Endothelial cell of umbilical vein (primary cell): ENCODE results near the gene GZMM. TPM values are rescaled to one million over a fixed set of nuclear protein-coding genes. Genes with fewer than 3 reads are reported as not detected.

Source experiments
- BruUV-seq: library from RNA; stranded (reverse); fragments of 400-500 nt; replicated peaks from 2 replicates; lab custom pipeline; 2021; lab: Mats Ljungman, UMichigan
- CTCF ChIA-PET: fragments of 300-600, 350-600 bp; sonication (Branson Sonifier 250); formaldehyde crosslinking; loops from one replicate; lab custom pipeline; 2021; ENCODE audit warnings: antibody characterized with exemption, inconsistent platforms; lab: Charles Lee
- POLR2A ChIA-PET: fragments of 300-600, 350-600 bp; sonication (Branson Sonifier 250); formaldehyde crosslinking; loops from one replicate; lab custom pipeline; 2021; ENCODE audit warnings: antibody characterized with exemption, inconsistent platforms; lab: Charles Lee
- DNase-seq: peaks from one replicate; pipeline ENCODE4 v3.0.0-alpha.2; 2011; ENCODE audit warnings: low read depth, low spot score
- FAIRE-seq: peaks from 2 replicates; lab custom pipeline; 2011; peaks lifted over from hg19 to GRCh38; lab: Jason Lieb, UNC
- H2AFZ ChIP-seq: 2 replicates; pipeline ENCODE4 v1.6.0; 2012; ENCODE audit warnings: low read depth, low read length, control low read depth, inconsistent platforms
- H3K27ac ChIP-seq: 2 replicates; pipeline ENCODE4 v1.5.1; 2011; ENCODE audit warnings: low read depth, mild to moderate bottlenecking, control low read depth, low read length, moderate library complexity; ENCODE audit not compliant: insufficient read depth
- H3K27me3 ChIP-seq, 2 experiments: 2 replicates each; pipeline versions ENCODE4 v1.6.0 to v1.6.1; 2011; ENCODE audit warnings: low read length in 2 of 2, mixed read lengths in 1 of 2; ENCODE audit not compliant: control insufficient read depth in 2 of 2, insufficient read depth in 2 of 2
- H3K36me3 ChIP-seq, 2 experiments: 2 replicates in 1 of 2; 3 replicates in 1 of 2; pipeline ENCODE4 v1.5.1; 2011; ENCODE audit warnings: low read length in 2 of 2, mild to moderate bottlenecking in 1 of 2, moderate library complexity in 1 of 2; ENCODE audit not compliant: control insufficient read depth in 2 of 2, insufficient read depth in 2 of 2; ENCODE audit errors: extremely low read depth in 1 of 2
- H3K4me1 ChIP-seq: 3 replicates; pipeline ENCODE4 v1.5.1; 2011; ENCODE audit warnings: mild to moderate bottlenecking, low read length; ENCODE audit not compliant: control insufficient read depth, insufficient read depth; ENCODE audit errors: extremely low read depth
- H3K4me2 ChIP-seq: 2 replicates; pipeline ENCODE4 v1.6.1; 2011; ENCODE audit warnings: low read length, control low read depth, mixed read lengths; ENCODE audit not compliant: insufficient read depth
- H3K4me3 ChIP-seq, 3 experiments: fragments of 200-600 bp in 1 of 3; sonication (generic), shearing (Covaris generic) in 1 of 3; replicated peaks in 1 of 3; 2 replicates each; pipeline ENCODE4 v1.5.1; 2011 to 2016; ENCODE audit warnings: control low read depth in 3 of 3, low read length in 3 of 3, mild to moderate bottlenecking in 2 of 3, inconsistent platforms in 1 of 3, low read depth in 1 of 3, moderate library complexity in 1 of 3; ENCODE audit not compliant: insufficient read depth in 1 of 3
- H3K79me2 ChIP-seq: 2 replicates; pipeline ENCODE4 v1.6.0; 2012; ENCODE audit warnings: low read length, inconsistent platforms; ENCODE audit not compliant: control insufficient read depth, insufficient read depth
- H3K9ac ChIP-seq: replicated peaks from 2 replicates; pipeline ENCODE3; 2011; ENCODE audit warnings: low read length, control low read depth; ENCODE audit not compliant: insufficient read depth; ENCODE audit errors: extremely low read depth
- H3K9me1 ChIP-seq: replicated peaks from 3 replicates; pipeline ENCODE4 v1.6.0; 2011; ENCODE audit warnings: mild to moderate bottlenecking, low read length; ENCODE audit not compliant: control insufficient read depth, insufficient read depth; ENCODE audit errors: extremely low read depth
- H3K9me3 ChIP-seq: replicated peaks from 2 replicates; pipeline ENCODE4 v1.5.1; 2012; ENCODE audit warnings: low read length, inconsistent platforms; ENCODE audit not compliant: control insufficient read depth, insufficient read depth
- H4K20me1 ChIP-seq: replicated peaks from 2 replicates; pipeline ENCODE3; 2011; ENCODE audit warnings: mild to moderate bottlenecking, low read length; ENCODE audit not compliant: control insufficient read depth, insufficient read depth; ENCODE audit errors: extremely low read depth
- CTCF ChIP-seq, 2 donors: IDR thresholded peaks; 1 replicate in 1 of 2; 2 replicates in 1 of 2; pipeline ENCODE4 v1.5.1; 2011; ENCODE audit warnings: low read length in 2 of 2, mild to moderate bottlenecking in 2 of 2, moderate library complexity in 2 of 2, control low read depth in 1 of 2, inconsistent platforms in 1 of 2, low read depth in 1 of 2; ENCODE audit not compliant: insufficient read depth in 1 of 2; ENCODE audit errors: extremely low read depth in 1 of 2
- EZH2 ChIP-seq: IDR thresholded peaks from 2 replicates; pipeline ENCODE4 v1.6.1; 2012; ENCODE audit warnings: borderline replicate concordance, low read depth, mild to moderate bottlenecking, moderate library complexity, low read length, inconsistent platforms; ENCODE audit not compliant: severe bottlenecking
- FOS ChIP-seq: IDR thresholded peaks from 2 replicates; pipeline ENCODE4 v1.6.1; 2011; ENCODE audit warnings: mild to moderate bottlenecking, low read length, moderate library complexity, borderline replicate concordance; ENCODE audit not compliant: insufficient read depth
- GATA2 ChIP-seq: IDR thresholded peaks from 2 replicates; pipeline ENCODE4 v1.7.0; 2011; ENCODE audit warnings: low read depth, mild to moderate bottlenecking, moderate library complexity, mixed read lengths, low read length; ENCODE audit not compliant: insufficient read length, insufficient read depth
- JUN ChIP-seq: IDR thresholded peaks from 2 replicates; pipeline ENCODE4 v1.6.1; 2011; ENCODE audit warnings: borderline replicate concordance, low read depth; ENCODE audit not compliant: insufficient read length, insufficient read depth
- MYC ChIP-seq: IDR thresholded peaks from one replicate; pipeline ENCODE4 v1.6.1; 2011; ENCODE audit warnings: mild to moderate bottlenecking, low read depth, low read length
- POLR2A ChIP-seq: IDR thresholded peaks from 2 replicates; pipeline ENCODE4 v1.6.1; 2012; ENCODE audit warnings: low read depth, mild to moderate bottlenecking, control low read depth, low read length
- POLR2AphosphoS5 ChIP-seq: IDR thresholded peaks from 2 replicates; pipeline ENCODE4 v1.6.1; 2012; ENCODE audit warnings: low read depth, mild to moderate bottlenecking, control low read depth, low read length, moderate library complexity; ENCODE audit not compliant: insufficient read depth
- dilution Hi-C: fragments of 300-500 bp; cut with MboI; formaldehyde crosslinking; loops from one replicate; pipeline ENCODE4 v1.15.0; 2019; ENCODE audit warnings: low sequenced_read_pairs; ENCODE audit not compliant: extremely low pct_ligation_motif_present
- intact Hi-C: fragments of 100-400 bp; cut with micrococcal nuclease; formaldehyde crosslinking; loops from one replicate; pipeline ENCODE4 v1.10.0; 2022
- polyA plus RNA-seq, 4 experiments: library from polyadenylated mRNA; depleted of rRNA in 3 of 4; stranded (reverse) in 3 of 4; unstranded in 1 of 4; fragments of >200 nt; gene quantifications; 2 replicates each; pipeline versions ENCODE4 v1.2.1 to v1.2.3, GENCODE V29; 2011 to 2012; ENCODE audit warnings: missing spikeins in 1 of 4
- total RNA-seq: library from RNA; stranded (reverse); gene quantifications from 2 replicates; pipeline ENCODE4 v1.2.3, GENCODE V29; 2021
- TF ChIP-seq, protein P1 (sequence below): IDR thresholded peaks from 2 replicates; pipeline ENCODE4 v1.6.1; 2011; ENCODE audit not compliant: insufficient read depth, insufficient read length

GZMM gene
- total and polyA plus RNA-seq, 2 donors (not counting 3 experiments of a cell fraction or from before 2014, with no cell fraction given): not detected

- BruUV-seq: no TSS peak
- Histone ChIP-seq H3K9me3 (no peaks in the 10 kb centered on the region), H2AFZ (peak overlapping the region; percentile 98), H3K27me3 (no peaks in the 10 kb centered on the region), H3K4me2 (peak overlapping the region; percentile 77), H3K79me2 (peaks cover 44% of the 10 kb centered on the region), H3K4me3 (peak overlapping the region; percentile 57 to 88 (median 76)), H3K9ac (peak overlapping the region; percentile 61), H3K36me3 (peaks cover 0 to 10% of the 10 kb centered on the region in 2 experiments), H3K27ac (peak overlapping the region; percentile 70), H3K4me1 (peaks cover 17% of the 10 kb centered on the region), H3K9me1 (no peaks in the 10 kb centered on the region), H4K20me1 (no peaks in the 10 kb centered on the region)
- DNase-seq: peak; percentile 73
- ChIA-PET POLR2A (interaction anchor here (0.5 to 2.1 kb wide), 5 partner anchors 20 to 247 kb away, joined by 3 to 5 read pairs (median 4); no protein-coding TSS in a partner anchor), CTCF (interaction anchor here (1.2 to 3.4 kb wide), 5 partner anchors 11 to 203 kb away, joined by 4 to 36 read pairs (median 7); no protein-coding TSS in a partner anchor)
- intact Hi-C loops: loop anchor here (1.0 to 2.0 kb wide), 2 partner anchors 20 to 102 kb away; partner anchors contain the start of gene POLRMT
- TF ChIP-seq EZH2: no peak
- peak in 1 of 2 donors; percentile 8 for TF ChIP-seq CTCF (IDR thresholded peaks at IDR 0.05; ENCODE audit: extremely low read depth in 1 of 2, insufficient read depth in 1 of 2, low read depth in 1 of 2, low read length in 2 of 2)
- no peak for TF ChIP-seq MYC
- no peak for TF ChIP-seq JUN
- no peak for TF ChIP-seq POLR2AphosphoS5
- TF ChIP-seq FOS: no peak
- peak; percentile 20 for TF ChIP-seq POLR2A
- no peak for TF ChIP-seq GATA2
- TF ChIP-seq, protein P1, sequence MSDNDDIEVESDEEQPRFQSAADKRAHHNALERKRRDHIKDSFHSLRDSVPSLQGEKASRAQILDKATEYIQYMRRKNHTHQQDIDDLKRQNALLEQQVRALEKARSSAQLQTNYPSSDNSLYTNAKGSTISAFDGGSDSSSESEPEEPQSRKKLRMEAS: no peak
- dilution Hi-C loops: no loop called here
- FAIRE-seq: peak; percentile 77
These were observed 12.7 kb upstream of the GZMM start for GRCh38 chr19:531009-531752.
